Erythroblast (primary cell): ENCODE data around the gene GVQW3.
A peak's percentile ranks its signal among the peaks of the same experiment; 100 is the strongest.

Experiments used
- DNase-seq, 2 experiments: peaks; one replicate each; lab custom pipeline; 2025; lab: John Stamatoyannopoulos, UW
- GATA1 ChIP-seq: IDR thresholded peaks from 2 replicates; pipeline ENCODE4 v1.6.1; 2011; ENCODE audit warnings: low read depth, mild to moderate bottlenecking, control low read depth, low read length, moderate library complexity
- POLR2A ChIP-seq: IDR thresholded peaks from 2 replicates; pipeline ENCODE4 v1.6.1; 2011; ENCODE audit warnings: mild to moderate bottlenecking, low read length

The GVQW3 gene

GRCh38 chr11:76406359-76406758 is 25.2 kb downstream of the GVQW3 start:
- TF ChIP-seq POLR2A (no peak), GATA1 (no peak)

GRCh38 chr11:76408171-76408965 is 27.2 kb downstream of the GVQW3 start:
- no peak for DNase-seq

More at GRCh38 chr11:76406359-76406758, 25.2 kb downstream of the GVQW3 start:
- no peak for DNase-seq

GRCh38 chr11:76410851-76411357 is 29.8 kb downstream of the GVQW3 start:
- no peak for DNase-seq
- TF ChIP-seq GATA1: no peak
- no peak for TF ChIP-seq POLR2A

More at GRCh38 chr11:76408171-76408965, 27.2 kb downstream of the GVQW3 start:
- TF ChIP-seq GATA1 (no peak), POLR2A (no peak)

- no peak for TF ChIP-seq GATA1
- no peak for TF ChIP-seq POLR2A
These were observed 34.0 kb downstream of the GVQW3 start for GRCh38 chr11:76415073-76415472.

GRCh38 chr11:76419896-76420295 is 38.8 kb downstream of the GVQW3 start:
- TF ChIP-seq GATA1 (no peak), POLR2A (no peak)
- peak; percentile 24 to 48 for DNase-seq

More at GRCh38 chr11:76415073-76415472, 34.0 kb downstream of the GVQW3 start:
- DNase-seq: no peak

- TF ChIP-seq GATA1 (no peak), POLR2A (no peak)
- DNase-seq: no peak
These were observed 43.3 kb downstream of the GVQW3 start for GRCh38 chr11:76424379-76424778.

GRCh38 chr11:76424891-76425290 is 43.8 kb downstream of the GVQW3 start:
- TF ChIP-seq GATA1 (no peak), POLR2A (no peak)
- DNase-seq: no peak

- DNase-seq: no peak
- TF ChIP-seq GATA1 (no peak), POLR2A (no peak)
These were observed 45.5 kb downstream of the GVQW3 start for GRCh38 chr11:76426660-76427059.

- TF ChIP-seq POLR2A (no peak), GATA1 (no peak)
- no peak for DNase-seq
These were observed 54.9 kb downstream of the GVQW3 start for GRCh38 chr11:76436020-76436419.

- peak; percentile 40 to 58 for DNase-seq
- TF ChIP-seq POLR2A: no peak
- no peak for TF ChIP-seq GATA1
These were observed 62.3 kb downstream of the GVQW3 start for GRCh38 chr11:76443268-76443980.

- TF ChIP-seq POLR2A (no peak), GATA1 (no peak)
- no peak for DNase-seq
These were observed 62.9 kb downstream of the GVQW3 start for GRCh38 chr11:76444065-76444383.

- TF ChIP-seq GATA1: no peak
- TF ChIP-seq POLR2A: peak; percentile 100
- DNase-seq: peak; percentile 98 to 99
These were observed 63.4 kb downstream of the GVQW3 start, which contains the start of gene EMSY for GRCh38 chr11:76444384-76445120. TSS of gene EMSY (plus strand) at chr11:76445018. CDS start at chr11:76446939, 1,921 bp downstream.

GRCh38 chr11:76445121-76446084 is 64.3 kb downstream of the GVQW3 start:
- TF ChIP-seq POLR2A (no peak), GATA1 (no peak)
- peak; percentile 83 to 86 for DNase-seq
